MM.1S (cell line): ENCODE measurements around the gene PLXDC2.

Experiments
- CTCF ChIP-seq: fragments of 300-600 bp; sonication (generic); IDR thresholded peaks from 2 replicates; pipeline ENCODE4 v1.5.1; 2016; ENCODE audit warnings: antibody characterized with exemption, low read length, mixed read lengths
- EZH2 ChIP-seq: fragments of 300-600 bp; sonication (generic); optimal IDR thresholded peaks from 2 replicates; pipeline ENCODE3; 2017; ENCODE audit warnings: low read depth, mild to moderate bottlenecking, antibody characterized with exemption, low read length, mixed read lengths
- EZH2phosphoT487 ChIP-seq: fragments of 300-600 bp; sonication (generic); IDR thresholded peaks from 2 replicates; pipeline ENCODE4 v1.6.1; 2018; ENCODE audit warnings: antibody characterized with exemption, low read length

- TF ChIP-seq CTCF: no peak
- TF ChIP-seq EZH2: no peak
- no peak for TF ChIP-seq EZH2phosphoT487
These were observed 49.4 kb downstream of the PLXDC2 start for GRCh38 chr10:19865676-19866075.
